D341Med (cell line): Measurements from ENCODE around the gene BNIP1.
"Not testable (repeated sequence)": the region's sequence is repeated elsewhere in the genome, so short reads cannot be mapped to it uniquely, and the experiment has no call there.

ENCODE experiments used
- DNase-seq: peaks from one replicate; pipeline ENCODE4 v3.0.0; 2012; ENCODE audit warnings: low spot score

BNIP1 gene

GRCh38 chr5:173144200-173145176, at the start of gene BNIP1:
TSS of gene BNIP1 (plus strand) at chr5:173144531. CDS start at chr5:173144546, 15 bp downstream.
- peak; percentile 95 for DNase-seq

GRCh38 chr5:173098787-173099186, 45.5 kb upstream of the BNIP1 start:
- no peak for DNase-seq

- DNase-seq: no peak
These were observed 44.9 kb upstream of the BNIP1 start for GRCh38 chr5:173099461-173099860.

DNA sequence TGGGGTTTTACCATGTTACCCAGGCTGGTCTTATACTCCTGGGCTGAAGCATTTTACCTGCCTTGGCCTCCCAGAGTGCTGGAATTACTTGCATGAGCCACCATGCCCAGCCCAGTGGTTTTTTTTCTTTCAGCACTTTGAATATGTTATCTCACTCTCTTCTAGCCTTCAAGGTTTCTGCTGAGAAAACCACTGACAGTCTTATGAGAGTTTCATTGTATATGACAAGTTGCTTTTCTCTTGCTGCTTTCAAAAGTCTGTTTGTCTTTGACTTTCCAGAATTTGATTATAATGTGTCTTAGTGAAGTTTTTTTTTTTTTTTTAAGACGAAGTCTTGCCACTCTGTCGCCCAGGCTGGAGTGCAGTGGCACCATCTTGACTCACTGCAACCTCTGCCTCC, 43.1 kb upstream of the BNIP1 start:
- no peak for DNase-seq

DNA sequence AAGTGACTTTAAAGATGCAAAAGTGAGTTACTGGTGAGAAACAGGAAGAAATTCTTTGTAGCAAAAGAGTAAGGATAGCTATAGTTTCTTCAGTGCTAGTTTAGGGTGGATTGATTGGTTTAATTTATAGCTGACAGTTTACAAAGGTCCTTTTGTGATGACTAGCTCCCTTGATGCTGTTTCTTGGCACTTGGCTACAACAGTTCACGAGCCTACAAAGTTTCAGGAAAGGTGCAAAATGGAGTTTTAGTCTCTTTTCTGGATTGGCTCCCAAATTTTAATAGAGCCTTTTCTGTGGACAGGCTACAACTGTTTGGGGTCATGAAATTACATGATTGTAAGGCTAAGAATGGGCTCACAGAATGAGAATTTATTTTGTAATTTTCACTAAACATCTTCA, 40.9 kb upstream of the BNIP1 start:
- DNase-seq: no peak

GRCh38 chr5:173108914-173109313, 35.4 kb upstream of the BNIP1 start:
- no peak for DNase-seq

GRCh38 chr5:173114536-173114935, 29.8 kb upstream of the BNIP1 start:
- DNase-seq: no peak

DNA sequence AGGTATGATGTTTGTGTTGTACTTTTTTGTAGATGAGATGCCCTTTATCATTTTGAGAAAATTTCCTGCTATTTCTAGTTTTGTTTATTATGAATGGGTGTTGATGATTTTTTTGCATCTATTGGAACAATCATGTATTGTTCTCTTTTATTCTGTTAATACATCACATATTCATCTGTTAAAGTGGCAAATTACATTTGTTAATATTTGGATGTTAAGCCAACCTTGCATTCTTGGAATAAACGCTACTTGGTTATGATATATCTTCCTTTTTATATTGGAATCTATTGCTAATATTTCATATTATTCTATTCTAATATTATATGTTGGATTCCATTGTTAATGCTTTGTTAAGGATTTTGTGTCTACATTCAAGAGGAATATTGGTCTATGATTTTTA, 24.6 kb upstream of the BNIP1 start:
- DNase-seq: no peak

GRCh38 chr5:173123416-173123815, 20.9 kb upstream of the BNIP1 start:
- DNase-seq: no peak

GRCh38 chr5:173132166-173132565, 12.2 kb upstream of the BNIP1 start:
- not testable (repeated sequence) for DNase-seq

DNA sequence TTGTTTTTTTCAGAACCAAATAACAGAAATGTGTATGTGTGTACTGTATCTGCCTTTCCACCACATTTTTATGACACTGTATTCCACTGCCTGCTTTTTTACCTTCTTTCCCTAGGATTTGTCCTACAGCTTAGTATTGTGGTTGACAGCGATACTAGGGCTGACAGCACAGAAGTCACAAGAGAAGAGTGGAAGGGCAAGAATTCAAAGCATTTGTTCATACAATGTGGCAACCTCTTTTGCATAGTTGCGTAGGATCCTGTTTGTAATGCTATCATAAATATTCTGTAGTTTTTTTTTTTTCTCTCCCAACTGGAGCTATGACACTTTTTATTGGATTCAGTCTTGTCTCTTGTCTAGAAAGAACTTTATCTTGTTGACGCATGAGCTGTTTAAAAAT, 5.6 kb upstream of the BNIP1 start:
- DNase-seq: no peak

DNA sequence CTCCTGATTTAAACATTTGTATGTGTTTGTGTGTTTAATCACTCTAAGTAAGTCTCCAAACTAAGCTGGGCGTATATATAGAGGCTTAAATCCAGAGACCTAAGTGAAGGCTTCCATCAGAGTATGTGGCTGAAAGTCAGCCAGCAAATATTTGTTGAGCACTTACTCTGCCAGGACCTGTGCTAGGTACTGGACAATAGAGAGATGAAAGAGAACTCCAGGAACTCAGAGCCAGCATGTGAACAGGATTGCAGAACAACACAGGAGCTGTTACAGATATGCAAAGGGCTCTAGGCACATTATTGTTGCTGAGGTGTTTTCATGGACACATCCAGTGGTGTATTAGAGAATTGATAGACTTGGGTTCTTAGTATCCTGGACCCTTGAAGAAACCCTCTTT, 4.7 kb upstream of the BNIP1 start:
- no peak for DNase-seq

GRCh38 chr5:173140769-173141168, 3.6 kb upstream of the BNIP1 start:
- DNase-seq: no peak

DNA sequence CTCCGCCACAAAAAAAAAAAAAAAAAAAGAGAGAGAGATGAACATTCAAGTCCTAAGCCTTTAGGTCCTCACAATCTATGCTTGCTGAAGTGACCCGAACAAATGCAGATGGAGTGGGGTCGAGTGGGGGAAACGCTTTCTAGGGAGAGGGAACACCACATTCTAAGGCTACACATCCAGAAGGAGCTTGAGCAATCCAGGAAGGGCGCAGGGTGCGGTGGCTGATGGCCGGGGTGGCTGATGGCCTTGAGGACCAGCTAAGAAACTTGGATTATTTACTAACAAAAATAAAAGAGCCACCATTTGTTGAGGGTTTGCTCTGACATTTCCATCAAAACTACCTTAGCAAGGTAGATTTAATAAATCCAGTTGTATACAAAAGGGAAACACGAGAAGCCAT, 764 bp upstream of the BNIP1 start:
- DNase-seq: no peak

- no peak for DNase-seq
These were observed 4.0 kb downstream of the BNIP1 start for GRCh38 chr5:173148354-173148753.

DNA sequence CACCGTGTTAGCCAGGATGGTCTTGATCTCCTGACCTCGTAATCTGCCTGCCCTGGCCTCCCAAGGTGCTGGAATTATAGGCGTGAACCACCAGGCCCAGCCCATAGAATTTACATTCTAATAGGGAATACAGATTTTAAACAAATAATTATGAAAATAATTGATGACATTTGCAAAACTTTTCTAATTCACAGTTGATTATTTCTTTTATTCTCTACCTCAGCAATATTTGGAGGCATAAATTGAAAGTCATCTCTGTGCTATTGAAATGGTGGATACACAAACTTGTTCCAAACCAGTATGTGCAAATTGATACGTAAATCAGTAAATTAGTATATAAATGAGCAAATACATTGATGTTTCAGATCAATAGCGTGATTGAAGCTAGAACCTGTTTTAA, 8.2 kb downstream of the BNIP1 start:
- no peak for DNase-seq

GRCh38 chr5:173153842-173154241, 9.5 kb downstream of the BNIP1 start:
- no peak for DNase-seq

DNA sequence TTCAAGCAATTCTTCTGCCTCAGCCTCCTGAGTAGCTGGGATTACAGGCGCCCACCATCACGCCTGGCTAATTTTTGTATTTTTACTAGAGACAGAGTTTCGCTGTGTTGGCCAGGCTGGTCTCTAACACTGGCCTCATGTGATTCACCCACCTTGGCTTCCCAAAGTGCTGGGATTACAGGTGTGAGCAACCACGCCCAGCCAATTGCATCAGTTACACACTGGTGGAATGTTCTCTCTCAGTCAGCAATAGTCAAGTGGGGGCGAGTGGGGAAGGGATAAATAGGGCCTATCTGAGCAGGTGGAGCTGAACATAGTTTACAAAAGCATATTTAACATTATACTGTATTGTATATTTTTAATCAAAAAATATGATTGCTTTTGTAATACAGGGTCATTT, 10.3 kb downstream of the BNIP1 start:
- not testable (repeated sequence) for DNase-seq

- DNase-seq: no peak
These were observed 11.6 kb downstream of the BNIP1 start for GRCh38 chr5:173155912-173156311.

DNA sequence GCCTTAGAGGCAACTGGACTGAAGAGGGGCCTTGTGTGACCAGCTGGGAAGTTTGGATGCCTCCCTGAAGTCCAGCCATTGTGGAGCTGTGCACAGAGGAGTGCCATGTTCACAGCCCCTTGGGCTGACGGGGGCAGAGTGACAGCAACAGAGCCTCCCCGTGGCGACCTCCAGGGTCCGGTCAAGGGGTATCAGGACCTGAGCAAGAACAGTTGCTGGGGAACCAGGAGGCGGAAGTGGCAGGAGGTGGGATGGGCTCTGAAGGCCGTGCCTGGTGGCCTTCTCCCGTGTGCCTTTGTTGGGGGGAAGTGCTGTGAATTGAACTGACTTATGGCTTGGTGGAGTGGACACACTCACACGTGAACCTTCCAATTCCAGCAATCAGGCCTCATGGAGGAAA, 14.0 kb downstream of the BNIP1 start:
- no peak for DNase-seq

DNA sequence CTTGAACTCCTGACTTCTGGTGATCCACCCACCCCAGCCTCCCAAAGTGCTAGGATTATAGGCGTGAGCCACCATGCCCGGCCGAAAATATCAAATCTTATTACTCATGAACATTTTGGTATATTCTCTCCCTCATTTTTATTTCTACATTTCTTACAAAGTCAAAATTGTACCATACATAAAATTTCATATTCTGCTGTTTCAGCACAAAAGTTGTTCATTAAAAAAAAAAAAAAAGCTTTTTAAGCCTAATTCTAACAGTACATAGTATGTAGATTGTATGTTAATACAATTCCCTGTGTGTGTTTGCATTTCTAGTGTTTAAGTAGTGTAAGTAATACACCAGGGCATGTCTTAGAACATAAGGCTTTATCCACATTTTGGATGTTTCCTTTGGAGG, 14.9 kb downstream of the BNIP1 start:
- no peak for DNase-seq

- DNase-seq: no peak
These were observed 16.8 kb downstream of the BNIP1 start for GRCh38 chr5:173161148-173161547.

GRCh38 chr5:173163219-173163618, 18.9 kb downstream of the BNIP1 start:
- no peak for DNase-seq
